HG03103 (cell line): ENCODE results near the gene DENND1C.
A peak's percentile ranks its signal among the peaks of the same experiment; 100 is the strongest.

Experiments used
- ATAC-seq: cut with Tn5 transposase; IDR thresholded peaks from one replicate; pipeline ENCODE4 v1.9.1; 2021; ENCODE audit warnings: low read depth; ENCODE audit not compliant: unreplicated experiment

The DENND1C gene

DNA sequence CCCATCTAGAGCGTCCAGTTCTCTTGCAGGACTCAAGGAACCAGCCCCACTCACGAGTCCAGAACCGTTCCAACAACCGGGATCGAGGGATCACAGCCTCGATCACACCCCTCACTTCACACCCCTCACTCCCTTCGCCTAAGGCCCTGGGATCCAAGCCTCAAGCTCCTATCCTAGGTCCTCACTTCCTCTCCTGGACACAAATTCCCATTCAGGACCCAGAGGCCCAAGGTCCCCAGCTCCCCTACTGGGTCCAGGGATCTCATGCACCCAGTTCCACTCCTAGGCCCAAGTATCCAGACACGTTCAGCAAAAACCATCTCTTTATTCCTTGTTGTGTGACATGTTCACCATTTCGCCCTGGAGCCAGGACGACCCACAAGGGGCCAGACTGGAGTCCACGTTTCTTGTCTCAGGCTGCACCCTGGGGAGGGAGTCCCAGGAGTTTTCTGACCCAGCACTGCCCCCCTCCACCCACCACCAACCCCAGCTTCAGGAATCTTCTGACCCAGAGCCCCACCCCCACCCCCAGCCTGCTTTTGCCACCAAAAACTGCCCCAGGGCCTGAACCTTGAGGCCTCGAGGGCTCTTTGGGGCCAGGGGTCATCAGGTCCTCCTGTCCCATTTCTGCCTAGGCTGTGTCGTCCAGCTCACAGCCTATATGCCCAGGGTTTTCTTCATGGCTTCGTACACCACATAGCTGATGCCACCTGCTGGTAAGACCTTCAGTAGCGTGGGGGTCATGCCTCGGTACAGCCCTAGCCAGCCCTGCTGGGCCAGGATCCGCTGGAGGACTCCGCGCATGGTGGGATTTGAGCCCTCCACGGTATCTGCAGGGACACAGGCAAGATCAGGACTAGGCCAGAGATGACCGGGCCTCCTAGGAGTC lies 55.6 kb downstream of the DENND1C start:
- no peak for ATAC-seq

DNA sequence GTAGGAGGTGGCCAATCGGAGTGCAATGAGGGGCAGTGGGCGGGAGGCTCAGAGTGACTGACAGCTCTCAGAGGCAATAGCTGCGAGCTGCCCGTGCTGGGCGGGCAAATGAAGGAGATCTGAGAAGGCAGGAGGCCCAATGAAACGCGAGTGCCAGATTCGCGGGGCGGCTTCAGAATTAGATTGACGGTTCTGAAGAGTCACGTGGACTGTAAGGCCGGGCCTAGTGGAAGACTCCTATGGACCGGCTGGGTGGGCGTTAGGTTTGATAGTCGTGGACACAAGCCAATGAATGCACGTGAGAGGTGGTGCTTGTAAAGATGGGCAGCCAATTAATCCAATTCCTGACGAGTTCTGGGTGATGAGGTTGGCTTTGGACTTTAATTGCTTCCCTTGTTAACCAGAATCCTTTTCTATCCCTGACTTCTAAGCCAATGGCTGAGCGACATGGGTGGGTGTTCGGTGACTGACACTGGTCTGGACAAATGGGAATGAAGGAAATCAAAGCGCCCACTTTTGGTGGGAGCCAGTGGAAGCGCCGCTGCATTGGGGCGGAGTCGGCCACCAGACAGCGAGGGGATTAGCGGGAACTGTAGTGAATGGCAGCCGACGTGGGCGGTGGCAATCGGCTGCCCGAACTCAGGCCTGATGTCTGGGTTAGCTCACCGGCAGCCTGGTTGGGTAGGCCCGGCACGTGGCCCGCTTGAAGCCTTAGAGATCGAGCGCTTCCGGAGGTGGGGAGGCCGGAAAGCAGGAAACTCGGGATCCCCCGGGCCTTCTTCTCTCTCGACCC lies 56.5 kb downstream of the DENND1C start:
- peak; percentile 84 for ATAC-seq

DNA sequence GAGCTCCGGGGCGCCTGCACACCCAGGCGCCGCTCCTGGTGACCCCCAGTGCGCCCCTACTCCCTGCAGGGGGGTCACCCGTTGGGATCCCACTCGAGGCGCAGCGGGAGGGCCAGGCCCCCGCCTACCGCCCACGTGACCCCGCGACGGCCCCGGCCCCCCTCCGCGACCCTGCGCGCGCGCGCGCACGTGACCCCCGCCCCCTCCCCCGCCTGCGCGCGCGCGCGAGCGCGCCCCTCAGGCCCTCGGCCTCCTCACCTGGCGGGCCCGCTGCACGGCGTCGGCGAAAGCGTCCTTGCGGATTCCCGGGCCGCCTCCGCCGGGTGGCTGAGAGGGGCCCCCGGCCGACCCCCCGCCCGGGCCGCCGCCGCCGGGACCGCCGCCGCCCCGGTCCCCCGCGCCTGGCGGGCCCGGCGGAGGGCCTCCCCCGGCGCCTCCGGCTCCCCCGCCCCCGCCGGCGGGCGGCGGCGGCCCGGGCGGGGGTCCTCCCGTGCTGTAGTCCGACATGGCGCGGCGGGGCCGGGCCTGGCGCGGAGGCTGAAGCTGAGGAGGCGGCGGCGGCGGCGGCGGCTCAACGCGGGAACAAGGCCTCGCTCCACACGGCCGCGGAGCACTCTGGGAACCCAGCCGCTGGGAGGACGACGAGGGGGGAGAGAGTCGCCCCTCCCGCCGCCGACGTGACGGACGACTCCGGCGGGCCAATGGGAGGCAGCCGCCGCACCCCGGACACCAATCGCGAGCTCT lies 57.2 kb downstream of the DENND1C start, which contains the start of gene KHSRP:
Gene KHSRP (minus strand): TSS at position 617 of the 744 bp plus-strand sequence. CDS start 110 bp downstream, at position 507.
- ATAC-seq: no peak

DNA sequence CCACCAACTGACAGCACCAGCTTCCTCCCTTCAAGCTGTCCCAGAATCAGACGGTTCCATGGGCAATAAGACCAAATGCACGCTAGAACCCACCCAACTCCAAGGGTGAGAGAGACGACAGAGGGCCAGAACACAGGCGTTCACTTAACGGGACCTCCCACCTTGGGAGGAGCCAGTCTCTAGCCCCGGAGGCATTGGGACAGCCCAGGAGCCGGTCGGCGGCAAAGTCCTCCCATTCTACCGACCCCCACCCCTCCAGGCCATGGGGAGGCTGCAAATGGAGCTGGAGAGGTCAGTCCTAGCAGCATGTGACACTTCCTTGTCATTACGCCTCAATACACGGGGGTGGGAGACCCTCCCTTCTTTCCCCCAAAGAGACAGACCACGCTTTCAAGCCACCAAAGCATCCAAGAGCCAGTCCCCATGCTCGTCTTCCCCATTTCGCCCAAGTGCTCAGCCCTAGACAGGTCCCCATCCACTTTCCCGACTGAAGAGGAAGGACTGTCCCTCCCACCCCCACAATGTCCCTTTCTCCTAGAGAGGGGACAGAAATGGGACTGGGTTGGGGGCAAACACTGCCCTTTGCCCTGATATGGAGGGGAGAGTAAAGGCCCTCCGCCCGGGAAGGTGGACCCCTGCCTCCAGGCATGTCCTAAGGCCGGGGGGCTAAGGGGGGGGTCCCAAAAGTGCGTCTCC lies 57.9 kb downstream of the DENND1C start:
- ATAC-seq: no peak

DNA sequence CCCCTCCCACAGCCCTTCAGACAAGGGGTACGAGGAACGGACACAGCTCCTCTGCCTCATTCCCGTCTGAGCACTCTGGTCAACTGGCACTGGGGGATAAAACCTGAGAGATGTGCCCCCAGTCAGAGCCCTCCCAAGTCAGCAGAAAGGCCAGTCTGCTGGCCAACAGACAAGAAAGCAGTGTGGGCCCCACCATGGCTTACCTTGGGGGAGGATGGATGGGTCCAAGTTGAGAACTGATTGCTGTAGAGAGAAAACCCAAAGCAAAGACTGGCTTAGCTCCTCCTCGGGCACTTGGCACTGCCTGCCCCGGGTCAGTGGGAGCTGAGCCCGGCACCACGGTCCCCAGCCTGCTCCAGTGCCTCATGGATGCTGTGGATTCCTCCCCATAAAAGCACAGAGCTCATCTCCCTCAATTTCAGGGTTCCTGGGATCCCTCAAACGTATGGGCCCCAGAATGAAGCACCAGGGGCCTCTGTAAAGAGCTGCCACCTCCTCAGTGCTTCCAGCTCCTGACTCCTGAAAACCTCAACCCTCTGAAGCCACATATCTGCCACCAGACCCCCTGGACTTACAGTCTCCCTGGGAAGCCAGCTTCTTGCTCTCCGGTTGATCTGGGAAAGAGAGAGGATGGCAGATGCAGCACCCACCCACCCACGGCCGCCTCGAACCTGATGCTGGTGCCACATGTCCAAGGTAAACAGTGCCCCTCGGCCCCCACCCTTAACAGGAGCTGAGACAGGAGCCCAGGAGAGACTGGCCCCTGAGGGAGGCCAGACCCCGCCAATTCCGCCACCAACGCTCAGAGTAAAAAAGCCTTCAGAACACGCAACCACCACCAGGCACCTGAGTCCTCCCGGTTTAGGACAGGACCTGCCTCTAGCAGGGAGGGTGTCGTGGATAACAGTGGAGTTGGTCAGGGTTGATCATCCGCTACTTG lies 60.2 kb downstream of the DENND1C start:
- ATAC-seq: no peak

DNA sequence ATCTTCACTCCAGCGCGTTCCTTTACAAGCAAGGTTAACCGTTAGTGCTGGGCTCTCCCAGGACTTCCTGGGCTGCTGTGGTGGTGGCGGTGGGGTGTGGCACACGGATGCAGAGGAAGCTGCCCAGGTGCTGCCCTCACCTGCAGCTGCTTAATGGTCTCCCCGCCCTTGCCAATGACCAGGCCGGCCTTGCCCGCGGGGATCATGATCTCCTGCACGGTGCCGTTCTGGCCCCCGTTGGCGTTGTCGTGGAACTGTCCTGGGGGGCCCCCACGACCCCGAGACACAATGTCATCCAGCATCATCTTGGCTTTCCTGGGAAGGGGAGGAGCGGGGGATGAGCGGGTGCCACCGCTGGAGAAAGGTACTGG lies 63.0 kb downstream of the DENND1C start:
- ATAC-seq: no peak

DNA sequence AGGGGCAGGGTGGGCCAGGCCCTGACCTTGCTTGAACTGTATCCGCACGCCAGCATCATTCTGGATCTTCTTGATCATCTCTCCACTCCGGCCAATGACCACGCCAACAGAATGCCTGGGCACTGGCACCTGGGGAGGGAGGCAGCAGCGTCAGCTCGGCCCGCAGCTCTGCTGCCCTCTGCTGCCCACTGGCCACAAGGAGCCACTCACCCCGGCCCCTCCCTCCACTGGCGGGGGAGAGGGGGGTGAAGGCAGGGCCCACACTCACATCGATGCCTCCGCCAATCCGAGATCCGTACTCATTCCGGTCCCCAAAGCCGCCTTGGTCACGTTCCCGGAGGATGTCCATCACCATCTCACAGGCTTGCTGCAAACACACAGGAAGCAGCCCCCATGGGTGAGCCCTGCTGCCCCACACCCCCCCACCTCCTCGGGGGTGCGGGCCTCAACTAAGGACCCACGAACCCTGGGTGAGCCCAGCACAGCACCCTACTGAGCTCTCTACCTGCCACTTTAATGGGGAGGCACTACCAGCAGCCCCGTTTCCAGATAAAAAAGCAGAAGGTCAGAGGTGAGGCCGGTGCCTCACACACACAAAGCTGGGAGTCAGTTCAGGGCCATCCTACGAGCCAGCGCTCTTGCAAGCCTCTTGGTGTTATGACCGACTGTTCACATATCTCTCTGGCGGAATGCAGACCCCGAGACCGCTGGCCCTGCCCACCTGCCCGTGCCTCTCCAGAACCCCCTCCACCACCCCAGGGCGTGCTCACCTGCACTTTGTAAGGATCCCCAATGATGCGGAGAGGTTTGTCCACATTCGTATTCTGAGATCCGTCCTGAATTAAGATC lies 63.6 kb downstream of the DENND1C start:
- ATAC-seq: no peak
